Measurements from ENCODE around the gene HRC. TPM values are rescaled to one million over a fixed set of nuclear protein-coding genes. Genes with fewer than 3 reads are reported as not detected.
"Not testable (repeated sequence)": the region's sequence is repeated elsewhere in the genome, so short reads cannot be mapped to it uniquely, and the experiment has no call there.

The HRC gene
- polyA plus RNA-seq, 1 donor: 1.8 TPM

- Histone ChIP-seq H3K27me3 (ENCODE audit: control insufficient read depth, insufficient read depth, low read length) (peaks cover 38% of the 10 kb centered on the region), H3K4me1 (ENCODE audit: control insufficient read depth, insufficient read depth, low read length) (peaks cover 15% of the 10 kb centered on the region), H3K9me3 (ENCODE audit: control insufficient read depth, low read depth, low read length) (peaks cover 10% of the 10 kb centered on the region), H3K27ac (ENCODE audit: low read length) (no peak overlapping the region), H3K4me3 (ENCODE audit: low read length) (no peak overlapping the region), H3K36me3 (ENCODE audit: control insufficient read depth, insufficient read depth, low read length) (no peaks in the 10 kb centered on the region)
- DNase-seq: no peak
- WGBS (ENCODE audit: insufficient coverage, low lambda C conversion rate): 100% methylated on average over 1 of the region's 10 CpGs
These were observed 18.4 kb downstream of the HRC start for GRCh38 chr19:49136771-49137171.

DNA sequence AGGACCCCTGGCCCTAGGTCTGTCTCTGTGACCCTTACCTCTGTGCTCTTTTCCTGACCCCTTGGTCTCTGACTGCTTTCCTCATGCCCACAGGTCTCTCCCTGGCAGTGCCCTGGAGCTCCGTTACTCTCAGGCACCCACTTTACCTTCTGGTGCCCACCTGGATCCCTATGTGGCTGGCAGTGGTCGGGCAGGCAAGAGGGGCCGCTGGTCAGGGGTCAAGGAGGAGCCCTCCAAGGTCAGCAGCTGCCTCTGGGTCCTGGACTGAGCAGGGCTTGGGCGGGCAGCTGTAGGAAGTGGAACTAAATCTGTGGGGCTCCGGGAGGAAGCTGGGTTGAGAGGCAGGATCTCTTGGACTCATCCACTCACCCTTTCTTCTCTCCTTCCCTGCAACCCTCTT, 19.5 kb downstream of the HRC start:
- H3K27ac ChIP-seq (ENCODE audit: low read length): no peak overlapping the region
- no peak for DNase-seq
- no CpG with 5 or more reads among the region's 5 CpGs for WGBS (ENCODE audit: insufficient coverage, low lambda C conversion rate)
- peaks cover 10% of the 10 kb centered on the region for H3K9me3 ChIP-seq (ENCODE audit: control insufficient read depth, low read depth, low read length)
- H3K27me3 ChIP-seq (ENCODE audit: control insufficient read depth, insufficient read depth, low read length): peaks cover 31% of the 10 kb centered on the region
- H3K4me3 ChIP-seq (ENCODE audit: low read length): no peak overlapping the region
- H3K4me1 ChIP-seq (ENCODE audit: control insufficient read depth, insufficient read depth, low read length): peaks cover 15% of the 10 kb centered on the region
- H3K36me3 ChIP-seq (ENCODE audit: control insufficient read depth, insufficient read depth, low read length): no peaks in the 10 kb centered on the region

DNA sequence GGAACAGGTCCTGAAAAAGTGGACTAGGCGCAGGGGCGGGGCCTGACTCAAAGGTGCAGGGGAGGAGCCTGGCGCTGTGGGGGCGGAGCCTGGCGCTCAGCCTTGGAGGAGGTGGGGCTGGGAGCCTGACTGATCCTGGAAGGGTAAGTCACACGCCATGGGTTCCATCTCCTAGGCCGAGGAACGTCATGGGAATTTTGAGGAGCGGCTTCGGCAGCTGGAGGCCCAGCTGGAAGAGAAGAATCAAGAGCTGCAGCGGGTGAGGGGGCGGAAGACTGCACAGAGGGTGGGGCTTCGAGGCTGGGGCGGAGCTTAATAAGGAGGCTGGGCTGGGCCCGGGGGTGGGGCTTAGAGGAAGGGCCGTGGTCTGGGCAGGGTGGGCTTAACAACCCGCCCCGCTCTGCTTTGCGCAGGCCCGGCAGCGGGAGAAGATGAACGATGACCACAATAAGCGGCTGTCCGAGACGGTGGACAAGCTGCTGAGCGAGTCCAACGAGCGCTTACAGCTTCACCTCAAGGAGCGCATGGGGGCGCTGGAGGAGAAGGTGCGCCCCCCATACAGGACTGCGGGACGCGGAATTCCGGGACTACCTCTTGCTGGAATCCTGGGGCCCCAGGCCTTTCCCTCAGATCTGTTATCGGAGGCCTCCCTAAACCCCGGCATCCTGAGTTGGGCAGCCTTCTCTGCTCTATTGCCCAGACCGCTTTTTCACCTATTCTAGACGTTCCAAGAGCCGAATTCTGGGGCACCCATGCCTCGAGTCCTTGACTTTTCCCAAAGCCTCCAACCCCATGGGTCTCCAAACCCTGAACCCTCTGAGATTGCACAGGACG, 21.4 kb downstream of the HRC start:
- WGBS (ENCODE audit: insufficient coverage, low lambda C conversion rate): no CpG with 5 or more reads among the region's 42 CpGs
- Histone ChIP-seq H3K4me1 (ENCODE audit: control insufficient read depth, insufficient read depth, low read length) (peaks cover 15% of the 10 kb centered on the region), H3K36me3 (ENCODE audit: control insufficient read depth, insufficient read depth, low read length) (no peaks in the 10 kb centered on the region), H3K27ac (ENCODE audit: low read length) (peak overlapping the region; percentile 29), H3K4me3 (ENCODE audit: low read length) (peak overlapping the region; percentile 10), H3K9me3 (ENCODE audit: control insufficient read depth, low read depth, low read length) (peaks cover 13% of the 10 kb centered on the region), H3K27me3 (ENCODE audit: control insufficient read depth, insufficient read depth, low read length) (peaks cover 43% of the 10 kb centered on the region)
- peak in 1 of 2 donors; percentile 64 for DNase-seq

DNA sequence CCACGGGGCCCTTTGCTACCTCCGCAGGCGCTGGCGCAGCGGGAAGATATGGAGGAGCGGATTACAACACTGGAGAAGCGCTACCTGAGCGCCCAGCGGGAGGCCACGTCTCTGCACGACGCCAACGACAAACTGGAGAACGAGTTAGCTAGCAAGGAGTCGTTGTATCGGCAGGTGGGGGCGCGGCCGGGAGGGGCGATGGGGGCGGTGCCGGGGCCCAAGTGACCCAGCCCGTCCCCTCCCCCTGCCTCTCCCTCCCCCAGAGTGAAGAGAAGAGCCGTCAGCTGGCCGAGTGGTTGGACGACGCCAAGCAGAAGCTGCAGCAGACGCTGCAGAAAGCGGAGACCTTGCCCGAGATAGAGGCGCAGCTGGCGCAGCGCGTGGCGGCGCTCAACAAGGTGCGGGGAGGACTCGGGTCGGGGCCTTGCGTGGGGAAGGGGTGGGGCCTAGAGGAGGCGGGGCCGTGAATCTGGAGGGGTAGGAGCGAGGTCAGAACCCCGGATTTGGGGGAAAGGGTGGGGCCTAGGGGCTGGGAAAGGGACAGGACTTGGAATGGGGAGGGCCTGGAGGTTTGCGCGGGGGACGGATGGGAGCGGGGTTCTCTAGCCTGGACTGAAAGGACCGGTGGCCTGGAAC, 22.1 kb downstream of the HRC start:
- WGBS (ENCODE audit: insufficient coverage, low lambda C conversion rate): no CpG with 5 or more reads among the region's 49 CpGs
- H3K4me3 ChIP-seq (ENCODE audit: low read length): peak overlapping the region; percentile 10

GRCh38 chr19:49130325-49130724, 24.9 kb downstream of the HRC start:
- no peak for DNase-seq

More for the DNA sequence above, 22.1 kb downstream of the HRC start:
- H3K9me3 ChIP-seq (ENCODE audit: control insufficient read depth, low read depth, low read length): peaks cover 13% of the 10 kb centered on the region
- H3K27ac ChIP-seq (ENCODE audit: low read length): peak overlapping the region; percentile 29
- peak in 1 of 2 donors; percentile 39 for DNase-seq
- H3K27me3 ChIP-seq (ENCODE audit: control insufficient read depth, insufficient read depth, low read length): peaks cover 43% of the 10 kb centered on the region
- H3K36me3 ChIP-seq (ENCODE audit: control insufficient read depth, insufficient read depth, low read length): no peaks in the 10 kb centered on the region
- H3K4me1 ChIP-seq (ENCODE audit: control insufficient read depth, insufficient read depth, low read length): peaks cover 20% of the 10 kb centered on the region

GRCh38 chr19:49129238-49129583, 26.0 kb downstream of the HRC start:
- Histone ChIP-seq H3K9me3 (ENCODE audit: control insufficient read depth, low read depth, low read length) (peaks cover 19% of the 10 kb centered on the region), H3K4me1 (ENCODE audit: control insufficient read depth, insufficient read depth, low read length) (peaks cover 24% of the 10 kb centered on the region), H3K36me3 (ENCODE audit: control insufficient read depth, insufficient read depth, low read length) (no peaks in the 10 kb centered on the region), H3K27ac (ENCODE audit: low read length) (no peak overlapping the region), H3K27me3 (ENCODE audit: control insufficient read depth, insufficient read depth, low read length) (peaks cover 37% of the 10 kb centered on the region), H3K4me3 (ENCODE audit: low read length) (no peak overlapping the region)
- DNase-seq: no peak
- no CpG with 5 or more reads among the region's 16 CpGs for WGBS (ENCODE audit: insufficient coverage, low lambda C conversion rate)

More at GRCh38 chr19:49130325-49130724, 24.9 kb downstream of the HRC start:
- no peak overlapping the region for H3K27ac ChIP-seq (ENCODE audit: low read length)
- peaks cover 44% of the 10 kb centered on the region for H3K27me3 ChIP-seq (ENCODE audit: control insufficient read depth, insufficient read depth, low read length)
- H3K4me1 ChIP-seq (ENCODE audit: control insufficient read depth, insufficient read depth, low read length): peaks cover 24% of the 10 kb centered on the region
- H3K36me3 ChIP-seq (ENCODE audit: control insufficient read depth, insufficient read depth, low read length): no peaks in the 10 kb centered on the region
- no peak overlapping the region for H3K4me3 ChIP-seq (ENCODE audit: low read length)
- WGBS (ENCODE audit: insufficient coverage, low lambda C conversion rate): 100% methylated on average over 4 of the region's 24 CpGs
- H3K9me3 ChIP-seq (ENCODE audit: control insufficient read depth, low read depth, low read length): peaks cover 19% of the 10 kb centered on the region

DNA sequence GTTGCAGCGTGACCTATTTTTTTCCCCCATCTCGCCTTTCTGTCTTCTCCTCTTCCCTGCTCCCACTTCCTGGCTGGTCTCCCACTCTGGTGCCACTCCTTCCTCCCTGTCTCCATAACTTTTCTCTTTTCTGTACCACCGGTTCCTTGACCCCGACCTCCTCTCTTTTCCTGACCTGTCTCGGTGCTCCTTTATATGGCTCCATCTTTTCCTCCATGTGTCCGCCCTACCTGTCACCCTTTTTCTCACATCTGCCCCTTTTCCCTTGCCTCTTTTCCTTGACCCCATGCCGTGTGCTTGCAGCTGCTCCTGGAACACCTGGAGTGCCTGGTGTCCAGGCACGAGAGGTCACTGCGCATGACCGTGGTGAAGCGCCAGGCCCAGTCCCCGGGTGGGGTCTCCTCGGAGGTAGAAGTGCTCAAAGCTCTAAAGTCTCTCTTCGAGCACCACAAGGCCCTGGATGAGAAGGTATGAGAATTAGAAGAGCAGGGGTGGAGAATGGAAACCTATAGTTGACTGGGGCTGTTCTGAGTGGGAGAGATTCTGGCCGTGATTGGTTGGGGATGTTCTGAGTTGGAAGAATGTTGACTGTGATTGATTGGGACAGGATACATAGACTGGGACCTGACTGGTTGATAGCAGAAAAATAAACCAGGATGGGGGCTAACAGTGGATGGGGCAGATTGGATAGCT, 26.5 kb downstream of the HRC start:
- no peak for DNase-seq
- Histone ChIP-seq H3K9me3 (ENCODE audit: control insufficient read depth, low read depth, low read length) (peaks cover 15% of the 10 kb centered on the region), H3K4me3 (ENCODE audit: low read length) (no peak overlapping the region), H3K4me1 (ENCODE audit: control insufficient read depth, insufficient read depth, low read length) (peaks cover 20% of the 10 kb centered on the region), H3K36me3 (ENCODE audit: control insufficient read depth, insufficient read depth, low read length) (no peaks in the 10 kb centered on the region), H3K27ac (ENCODE audit: low read length) (no peak overlapping the region), H3K27me3 (ENCODE audit: control insufficient read depth, insufficient read depth, low read length) (peaks cover 32% of the 10 kb centered on the region)
- WGBS (ENCODE audit: insufficient coverage, low lambda C conversion rate): 69% methylated on average over 5 of the region's 15 CpGs

DNA sequence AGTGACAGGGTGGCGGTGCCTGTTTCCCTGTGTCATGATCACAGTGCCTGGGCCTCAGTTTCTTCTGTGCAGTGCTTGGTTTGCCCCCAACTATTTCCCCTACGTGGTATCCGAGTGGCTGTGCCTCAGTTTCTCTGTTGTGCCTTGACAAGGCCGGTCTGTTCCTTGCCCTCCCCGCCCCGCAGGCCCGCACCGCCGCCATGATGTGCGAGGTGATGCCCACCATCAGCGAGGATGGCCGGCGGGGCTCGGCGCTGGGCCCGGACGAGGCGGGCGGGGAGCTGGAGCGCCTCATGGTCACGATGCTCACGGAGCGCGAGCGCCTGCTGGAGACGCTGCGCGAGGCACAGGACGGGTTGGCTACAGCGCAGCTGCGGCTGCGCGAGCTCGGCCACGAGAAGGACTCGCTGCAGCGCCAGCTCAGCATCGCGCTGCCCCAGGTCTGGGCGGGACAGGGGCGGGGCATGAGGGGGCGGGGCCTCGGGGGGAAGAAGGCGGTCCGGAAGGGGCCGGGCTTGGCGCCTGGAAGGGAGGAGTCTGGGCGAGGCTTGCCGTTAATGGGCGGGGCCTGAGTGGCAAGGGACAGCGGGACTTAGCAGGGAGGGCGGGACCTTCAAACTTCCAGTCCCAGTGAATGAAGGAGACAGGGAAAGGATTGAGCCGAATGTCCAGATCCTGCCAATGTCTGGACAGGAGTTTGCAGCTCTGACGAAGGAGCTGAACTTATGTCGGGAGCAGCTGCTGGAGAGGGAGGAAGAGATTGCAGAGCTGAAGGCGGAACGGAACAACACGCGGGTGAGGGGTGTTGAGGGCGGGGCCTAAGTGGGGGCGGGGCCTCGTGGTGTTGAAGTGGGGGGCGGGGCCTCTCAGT, 27.3 kb downstream of the HRC start:
- H3K4me1 ChIP-seq (ENCODE audit: control insufficient read depth, insufficient read depth, low read length): peaks cover 13% of the 10 kb centered on the region
- DNase-seq: peak; percentile 93 to 95
- peaks cover 26% of the 10 kb centered on the region for H3K27me3 ChIP-seq (ENCODE audit: control insufficient read depth, insufficient read depth, low read length)
- H3K4me3 ChIP-seq (ENCODE audit: low read length): no peak overlapping the region
- peak overlapping the region; percentile 62 for H3K27ac ChIP-seq (ENCODE audit: low read length)
- WGBS (ENCODE audit: insufficient coverage, low lambda C conversion rate): no CpG with 5 or more reads among the region's 63 CpGs
- peaks cover 9% of the 10 kb centered on the region for H3K9me3 ChIP-seq (ENCODE audit: control insufficient read depth, low read depth, low read length)
- no peaks in the 10 kb centered on the region for H3K36me3 ChIP-seq (ENCODE audit: control insufficient read depth, insufficient read depth, low read length)

DNA sequence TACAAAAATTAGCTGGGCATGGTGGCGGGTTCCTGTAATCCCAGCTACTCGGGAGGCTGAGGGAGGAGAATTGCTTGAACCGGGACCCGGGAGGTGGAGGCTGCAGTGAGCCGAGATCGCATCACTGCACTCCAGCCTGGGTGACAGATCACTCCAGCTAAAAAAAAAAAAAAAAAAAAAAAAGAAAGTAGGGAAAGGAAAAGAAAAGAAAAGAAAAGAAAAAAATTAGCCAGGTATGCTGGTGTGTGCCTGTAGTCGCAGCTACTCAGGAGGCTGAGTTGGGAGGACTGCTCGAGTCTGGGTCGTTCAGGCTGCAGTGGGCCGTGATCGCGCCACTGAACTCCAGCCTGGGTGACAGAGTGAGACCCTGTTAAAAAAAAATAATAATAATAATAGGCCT, 28.0 kb downstream of the HRC start:
- not testable (repeated sequence) for H3K36me3 ChIP-seq (ENCODE audit: control insufficient read depth, insufficient read depth, low read length); H3K9me3 ChIP-seq (ENCODE audit: control insufficient read depth, low read depth, low read length); DNase-seq; H3K4me3 ChIP-seq (ENCODE audit: low read length); H3K27ac ChIP-seq (ENCODE audit: low read length)
- H3K4me1 ChIP-seq (ENCODE audit: control insufficient read depth, insufficient read depth, low read length): peaks cover 11% of the 10 kb centered on the region
- peaks cover 20% of the 10 kb centered on the region for H3K27me3 ChIP-seq (ENCODE audit: control insufficient read depth, insufficient read depth, low read length)
- no CpG with 5 or more reads among the region's 12 CpGs for WGBS (ENCODE audit: insufficient coverage, low lambda C conversion rate)

DNA sequence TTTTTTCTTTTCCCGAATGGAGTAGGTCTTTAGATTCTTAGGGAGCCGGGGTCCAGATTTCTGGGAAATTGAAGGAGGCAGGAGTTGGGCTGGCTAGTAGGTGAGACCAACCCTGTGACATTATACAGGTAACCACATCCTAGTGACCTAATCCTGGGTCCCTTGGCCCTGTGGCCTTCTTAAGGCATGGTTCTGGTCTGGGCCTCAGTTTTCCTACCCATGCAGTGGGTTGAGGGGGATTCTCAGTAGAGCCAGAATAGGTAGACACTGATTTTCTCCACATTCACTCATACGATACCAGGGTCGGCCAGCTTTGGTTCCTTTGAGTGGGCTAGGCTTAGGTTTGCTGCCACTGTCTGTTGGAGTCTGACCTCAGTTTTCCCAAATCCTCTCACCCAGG, 28.6 kb downstream of the HRC start:
- H3K9me3 ChIP-seq (ENCODE audit: control insufficient read depth, low read depth, low read length): peaks cover 9% of the 10 kb centered on the region
- no peak for DNase-seq
- peaks cover 20% of the 10 kb centered on the region for H3K27me3 ChIP-seq (ENCODE audit: control insufficient read depth, insufficient read depth, low read length)
- no peak overlapping the region for H3K4me3 ChIP-seq (ENCODE audit: low read length)
- H3K27ac ChIP-seq (ENCODE audit: low read length): no peak overlapping the region
- H3K36me3 ChIP-seq (ENCODE audit: control insufficient read depth, insufficient read depth, low read length): no peaks in the 10 kb centered on the region
- whole genome bisulfite sequencing (ENCODE audit: insufficient coverage, low lambda C conversion rate): no CpG with 5 or more reads among the region's 4 CpGs
- H3K4me1 ChIP-seq (ENCODE audit: control insufficient read depth, insufficient read depth, low read length): peaks cover 11% of the 10 kb centered on the region

Data from large intestine (tissue), 3 donors.